Lung (tissue), 12 donors: ENCODE measurements around the gene CYYR1. TPM values are rescaled to one million over a fixed set of nuclear protein-coding genes. Genes with fewer than 3 reads are reported as not detected.
A peak's percentile ranks its signal among the peaks of the same experiment; 100 is the strongest.

Experiments used
- ATAC-seq: fragments of 200-7000 bp; cut with Tn5 transposase; one replicate; pipeline ENCODE4 v1.9.1; 2020; ENCODE audit warnings: moderate number of reproducible peaks; ENCODE audit not compliant: insufficient read depth, low FRiP score
- DNase-seq, 3 donors: peaks; one replicate each; pipeline ENCODE4 v3.0.0-alpha.2; 2013 to 2017
- H3K27ac ChIP-seq, 2 donors: one replicate each; pipeline ENCODE4 v1.5.1; 2013; ENCODE audit warnings: mild to moderate bottlenecking in 2 of 2, moderate library complexity in 2 of 2, control low read depth in 1 of 2, inconsistent platforms in 1 of 2, low read depth in 1 of 2, low read length in 1 of 2
- H3K27me3 ChIP-seq, 3 donors: one replicate each; pipeline ENCODE4 v1.5.1; 2013; ENCODE audit warnings: low read length in 2 of 3; ENCODE audit not compliant: control insufficient read depth in 3 of 3, insufficient read depth in 3 of 3
- H3K36me3 ChIP-seq, 4 donors: one replicate each; pipeline ENCODE4 v1.5.1; 2013; ENCODE audit warnings: low read length in 4 of 4, mild to moderate bottlenecking in 1 of 4, moderate library complexity in 1 of 4; ENCODE audit not compliant: control insufficient read depth in 4 of 4, insufficient read depth in 4 of 4
- H3K4me1 ChIP-seq, 5 donors: one replicate each; pipeline ENCODE4 v1.5.1; 2013; ENCODE audit warnings: low read length in 5 of 5, mild to moderate bottlenecking in 2 of 5, moderate library complexity in 1 of 5; ENCODE audit not compliant: control insufficient read depth in 5 of 5, insufficient read depth in 5 of 5
- H3K4me3 ChIP-seq: one replicate; pipeline ENCODE4 v1.5.1; 2013; ENCODE audit warnings: mild to moderate bottlenecking, control low read depth, moderate library complexity
- H3K9ac ChIP-seq, 2 donors: one replicate each; pipeline ENCODE4 v1.5.1; 2013; ENCODE audit warnings: low read length in 2 of 2, control low read depth in 1 of 2; ENCODE audit not compliant: insufficient read depth in 1 of 2
- H3K9me3 ChIP-seq, 4 donors: one replicate each; pipeline ENCODE4 v1.5.1; 2013; ENCODE audit warnings: low read length in 3 of 4, mild to moderate bottlenecking in 1 of 4, moderate library complexity in 1 of 4; ENCODE audit not compliant: control insufficient read depth in 4 of 4, insufficient read depth in 3 of 4
- CTCF ChIP-seq: IDR thresholded peaks from 2 replicates; pipeline ENCODE4 v1.5.1; 2012; ENCODE audit warnings: mild to moderate bottlenecking; ENCODE audit errors: control extremely low read depth, extremely low read depth
- WGBS, 2 donors: extraction: QIAGEN DNeasy Blood & Tissue Kit; methylation state at CpG; one replicate each; pipeline ENCODE4 v1.1.7; 2013; 5-methylcytosine and 5-hydroxymethylcytosine counted together
- polyA plus RNA-seq, 2 donors: library from polyadenylated mRNA; stranded (reverse); fragments of 200-250 nt; gene quantifications; one replicate each; pipeline ENCODE4 v1.2.1, GENCODE V29; 2013
- total RNA-seq, 2 donors: library from RNA; depleted of rRNA in 1 of 2; stranded (reverse); fragments of >200 nt in 1 of 2; gene quantifications; one replicate each; pipeline ENCODE4 v1.2.1, GENCODE V29; 2014 to 2021
- donor health status: control.
- donor health status: control.
- donor health status: Bipolar disorder and iron deficiency.
- donor health status: healthy.
- donor health status: DM: yes; HTN: yes; CAD: no.

The CYYR1 gene
- total and polyA plus RNA-seq, 4 donors = 9.9 to 38.3 (median 16.6) TPM

GRCh38 chr21:26593800-26594199, 20.7 kb upstream of the CYYR1 start:
- Histone ChIP-seq H3K9me3 (peaks cover 0 to 2% (median 0%) of the 10 kb centered on the region in 4 donors), H3K4me3 (no peak overlapping the region), H3K36me3 (no peaks in the 10 kb centered on the region), H3K4me1 (no peaks in the 10 kb centered on the region), H3K27me3 (no peaks in the 10 kb centered on the region), H3K27ac (no peak overlapping the region), H3K9ac (no peak overlapping the region)
- ATAC-seq = no peak
- TF ChIP-seq CTCF = no peak
- DNase-seq = no peak
- 91% methylated on average over 1 of the region's 1 CpG for WGBS, 2 donors

- no peak for TF ChIP-seq CTCF
- Histone ChIP-seq H3K4me1 (peaks cover 0 to 7% (median 0%) of the 10 kb centered on the region in 5 donors), H3K9ac (no peak overlapping the region), H3K4me3 (no peak overlapping the region), H3K9me3 (peaks cover 0 to 2% (median 0%) of the 10 kb centered on the region in 4 donors), H3K36me3 (no peaks in the 10 kb centered on the region), H3K27me3 (no peaks in the 10 kb centered on the region), H3K27ac (no peak overlapping the region)
- ATAC-seq (no peak), DNase-seq (no peak)
- WGBS, 2 donors = 82 to 91% methylated on average over 5 of the region's 5 CpGs
These were observed 18.5 kb upstream of the CYYR1 start for GRCh38 chr21:26591543-26591942.

GRCh38 chr21:26588446-26588845, 15.4 kb upstream of the CYYR1 start:
- Histone ChIP-seq H3K4me1 (peaks cover 0 to 7% (median 0%) of the 10 kb centered on the region in 5 donors), H3K27ac (no peak overlapping the region), H3K9ac (no peak overlapping the region), H3K4me3 (no peak overlapping the region), H3K27me3 (no peaks in the 10 kb centered on the region), H3K36me3 (no peaks in the 10 kb centered on the region), H3K9me3 (peaks cover 0 to 2% (median 0%) of the 10 kb centered on the region in 4 donors)
- WGBS, 2 donors = 74 to 87% methylated on average over 7 of the region's 7 CpGs
- ATAC-seq = no peak
- peak in 1 of 3 donors; percentile 56 for DNase-seq
- no peak for TF ChIP-seq CTCF

- Histone ChIP-seq H3K9ac (no peak overlapping the region), H3K27me3 (no peaks in the 10 kb centered on the region), H3K27ac (no peak overlapping the region), H3K4me1 (peaks cover 0 to 7% (median 0%) of the 10 kb centered on the region in 5 donors), H3K9me3 (peaks cover 0 to 2% (median 0%) of the 10 kb centered on the region in 4 donors), H3K4me3 (no peak overlapping the region), H3K36me3 (no peaks in the 10 kb centered on the region)
- no peak for ATAC-seq
- TF ChIP-seq CTCF = no peak
- WGBS, 2 donors = 62 to 76% methylated on average over 9 of the region's 9 CpGs
- peak in 2 of 3 donors; percentile 75 to 82 for DNase-seq
These were observed 14.7 kb upstream of the CYYR1 start for GRCh38 chr21:26587736-26588201.
